ENCODE measurements around the gene EYA2.

The EYA2 gene

DNA sequence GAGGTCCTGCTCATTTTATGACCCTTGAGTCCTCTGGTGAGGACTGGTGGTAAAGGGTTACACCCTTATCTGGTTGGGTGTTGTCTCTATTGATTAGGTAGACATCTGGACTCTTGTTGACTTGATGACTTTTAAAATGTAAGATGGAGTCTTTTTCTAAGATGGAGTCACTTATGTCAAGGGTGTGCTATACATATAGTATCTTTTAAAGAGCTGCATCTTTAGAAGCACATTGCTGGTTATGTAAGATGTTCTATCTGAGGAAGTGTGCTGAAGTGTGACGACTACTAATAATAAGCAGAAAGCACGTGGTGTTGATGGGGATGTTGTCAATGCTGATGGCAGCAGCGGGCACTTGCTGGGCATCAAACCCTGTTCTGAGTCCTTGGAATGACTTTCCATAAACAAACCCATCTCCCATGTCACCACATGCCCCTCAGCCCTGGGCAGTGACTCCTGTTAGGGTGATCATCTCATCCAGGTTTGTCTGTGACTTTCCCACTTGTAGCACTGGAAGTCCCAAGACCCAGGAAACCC is 229.6 kb downstream of the EYA2 start:
- Histone ChIP-seq H3K9me3 (ENCODE audit: low read depth, low read length) (no peaks in the 10 kb centered on the region), H3K36me3 (ENCODE audit: insufficient read depth, low read length) (no peaks in the 10 kb centered on the region), H3K27ac (no peak overlapping the region), H3K9ac (ENCODE audit: insufficient read length) (no peak overlapping the region), H3K4me3 (no peak overlapping the region)
- TF ChIP-seq FOXP2 (optimal IDR thresholded peaks at IDR 0.05; ENCODE audit: control extremely low read depth, extremely low read length, insufficient read depth) (no peak), EZH2 (IDR thresholded peaks at IDR 0.05) (no peak), POLR2AphosphoS5 (IDR thresholded peaks at IDR 0.05; ENCODE audit: borderline replicate concordance, low read depth, low read length) (no peak)
- DNase-seq (ENCODE audit: low read depth, low spot score), result no peak

DNA sequence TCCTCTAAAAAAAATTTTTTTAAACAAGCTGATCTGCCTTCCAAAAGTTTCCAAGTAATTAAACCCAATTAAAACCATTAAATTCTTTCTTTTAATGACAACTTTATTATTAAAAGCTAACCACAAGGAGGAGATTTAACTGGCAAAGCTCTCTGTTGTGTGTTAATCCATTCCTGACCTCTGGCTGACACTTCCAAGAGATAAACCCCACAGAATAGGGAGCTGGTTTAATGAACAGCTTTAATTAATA is 230.8 kb downstream of the EYA2 start:
- Histone ChIP-seq H3K36me3 (ENCODE audit: insufficient read depth, low read length) (no peaks in the 10 kb centered on the region), H3K27ac (no peak overlapping the region), H3K4me3 (no peak overlapping the region), H3K9ac (ENCODE audit: insufficient read length) (no peak overlapping the region), H3K9me3 (ENCODE audit: low read depth, low read length) (no peaks in the 10 kb centered on the region)
- TF ChIP-seq POLR2AphosphoS5 (IDR thresholded peaks at IDR 0.05; ENCODE audit: borderline replicate concordance, low read depth, low read length) (no peak), FOXP2 (optimal IDR thresholded peaks at IDR 0.05; ENCODE audit: control extremely low read depth, extremely low read length, insufficient read depth) (no peak), EZH2 (IDR thresholded peaks at IDR 0.05) (no peak)
- DNase-seq (ENCODE audit: low read depth, low spot score), result no peak

DNA sequence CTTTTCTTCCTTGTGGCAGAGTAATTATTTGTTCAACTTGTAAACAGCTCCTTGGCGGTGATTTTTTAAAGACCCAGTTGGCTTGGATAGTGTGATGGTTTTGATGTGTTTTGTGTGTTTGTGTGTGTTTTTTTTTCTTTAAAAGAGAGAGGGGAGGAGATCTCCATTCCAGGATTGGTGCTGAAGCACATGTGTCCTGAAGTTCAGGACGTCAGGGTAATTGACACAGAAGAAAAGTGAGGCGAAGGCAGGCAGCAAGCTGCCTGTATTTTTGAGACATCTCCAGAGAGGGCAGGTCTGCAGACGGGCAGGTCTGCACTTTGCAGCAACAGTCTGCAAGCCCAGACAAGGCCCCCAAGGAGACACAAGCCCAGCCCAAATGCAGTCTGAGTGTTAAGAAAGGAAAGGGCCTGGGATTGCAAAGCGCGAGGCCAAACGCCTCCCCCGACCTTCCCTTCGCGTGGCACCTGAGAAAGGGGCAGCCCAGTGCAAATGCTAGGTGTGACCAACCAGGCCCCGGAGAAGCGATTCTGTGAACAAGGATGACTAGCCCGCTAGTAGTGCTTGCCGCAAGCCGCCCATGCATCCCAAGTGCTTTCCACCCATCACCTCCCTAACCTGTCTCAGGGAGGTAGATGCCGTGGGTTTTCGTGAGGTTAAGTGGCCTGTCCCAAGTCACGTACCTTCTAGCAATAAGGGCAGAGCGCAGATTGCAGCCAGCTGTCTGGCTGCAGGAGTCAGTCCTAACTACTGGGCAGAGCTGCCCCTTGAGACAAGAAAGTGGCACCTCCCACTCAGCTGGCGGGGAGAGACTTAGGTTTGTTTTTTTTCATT is 231.3 kb downstream of the EYA2 start:
- TF ChIP-seq EZH2 (IDR thresholded peaks at IDR 0.05) (no peak), FOXP2 (optimal IDR thresholded peaks at IDR 0.05; ENCODE audit: control extremely low read depth, extremely low read length, insufficient read depth) (no peak), POLR2AphosphoS5 (IDR thresholded peaks at IDR 0.05; ENCODE audit: borderline replicate concordance, low read depth, low read length) (no peak)
- H3K36me3 ChIP-seq (ENCODE audit: insufficient read depth, low read length), result no peaks in the 10 kb centered on the region
- no peak overlapping the region for H3K4me3 ChIP-seq
- H3K27ac ChIP-seq, result no peak overlapping the region
- DNase-seq (ENCODE audit: low read depth, low spot score), result no peak
- no peaks in the 10 kb centered on the region for H3K9me3 ChIP-seq (ENCODE audit: low read depth, low read length)
- no peak overlapping the region for H3K9ac ChIP-seq (ENCODE audit: insufficient read length)

DNA sequence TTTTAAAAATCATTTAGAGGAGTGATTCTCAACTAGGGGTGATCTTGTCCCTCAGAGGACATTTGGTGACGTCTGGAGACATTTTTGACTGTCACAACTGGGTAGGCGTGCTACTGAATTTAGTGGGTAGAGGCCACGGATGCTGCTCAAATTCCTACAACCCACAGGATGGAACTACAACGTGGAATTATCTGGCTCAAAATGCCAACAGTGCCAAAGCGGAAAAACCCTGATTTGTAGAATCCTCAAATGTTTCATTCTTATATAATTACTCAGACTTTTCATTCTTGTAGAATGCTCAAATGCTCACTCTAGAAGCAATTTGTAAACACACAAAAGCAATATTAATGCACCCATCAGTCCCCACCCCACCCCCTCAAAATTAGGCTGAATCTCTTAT is 232.1 kb downstream of the EYA2 start:
- Histone ChIP-seq H3K9me3 (ENCODE audit: low read depth, low read length) (no peaks in the 10 kb centered on the region), H3K36me3 (ENCODE audit: insufficient read depth, low read length) (no peaks in the 10 kb centered on the region), H3K27ac (no peak overlapping the region), H3K9ac (ENCODE audit: insufficient read length) (no peak overlapping the region), H3K4me3 (no peak overlapping the region)
- TF ChIP-seq FOXP2 (optimal IDR thresholded peaks at IDR 0.05; ENCODE audit: control extremely low read depth, extremely low read length, insufficient read depth), result no peak
- TF ChIP-seq POLR2AphosphoS5 (IDR thresholded peaks at IDR 0.05; ENCODE audit: borderline replicate concordance, low read depth, low read length), result no peak
- no peak for TF ChIP-seq EZH2 (IDR thresholded peaks at IDR 0.05)
- no peak for DNase-seq (ENCODE audit: low read depth, low spot score)

DNA sequence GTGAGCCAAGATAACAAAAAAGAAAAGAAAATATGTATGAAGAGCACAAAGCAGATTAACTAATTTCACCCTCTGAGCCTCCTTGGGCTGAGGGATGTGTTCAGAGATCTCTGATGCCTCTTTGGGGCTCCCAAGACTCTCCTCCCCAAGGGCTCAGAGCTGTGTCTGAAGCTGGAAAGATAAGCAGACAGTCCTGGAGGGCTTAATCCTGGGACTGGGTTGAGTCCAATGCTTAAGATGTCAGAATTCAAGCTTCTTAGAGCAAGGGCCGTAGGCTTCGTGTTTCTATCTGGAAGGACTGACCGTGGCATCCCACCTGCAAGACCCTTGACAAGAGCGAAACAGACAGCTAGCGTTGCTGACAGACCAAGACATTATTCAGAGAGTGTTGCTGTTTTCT is 232.9 kb downstream of the EYA2 start:
- no peak overlapping the region for H3K4me3 ChIP-seq
- no peak overlapping the region for H3K9ac ChIP-seq (ENCODE audit: insufficient read length)
- no peak for DNase-seq (ENCODE audit: low read depth, low spot score)
- TF ChIP-seq EZH2 (IDR thresholded peaks at IDR 0.05), result no peak
- TF ChIP-seq POLR2AphosphoS5 (IDR thresholded peaks at IDR 0.05; ENCODE audit: borderline replicate concordance, low read depth, low read length), result no peak
- no peak for TF ChIP-seq FOXP2 (optimal IDR thresholded peaks at IDR 0.05; ENCODE audit: control extremely low read depth, extremely low read length, insufficient read depth)
- no peaks in the 10 kb centered on the region for H3K9me3 ChIP-seq (ENCODE audit: low read depth, low read length)
- H3K36me3 ChIP-seq (ENCODE audit: insufficient read depth, low read length), result no peaks in the 10 kb centered on the region
- H3K27ac ChIP-seq, result no peak overlapping the region

DNA sequence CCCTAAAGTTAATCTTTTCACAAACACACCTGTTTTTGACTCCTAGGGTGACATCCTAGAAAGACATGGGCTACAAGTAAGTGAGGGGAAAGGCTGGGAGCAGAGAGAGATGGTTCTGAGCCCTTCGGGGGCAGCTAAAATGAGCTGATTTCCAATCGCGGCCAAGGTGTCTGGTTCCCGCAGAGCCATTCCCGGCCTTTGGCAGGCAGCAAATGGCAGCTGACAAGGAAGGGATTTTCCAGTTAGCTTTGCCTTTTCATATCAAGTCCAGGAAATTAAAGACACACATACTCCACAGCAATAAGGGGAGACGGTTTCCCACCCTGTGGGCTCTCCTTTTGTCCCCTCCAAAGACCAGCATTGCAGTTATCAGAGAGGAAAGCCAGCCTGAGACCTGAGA is 233.4 kb downstream of the EYA2 start:
- Histone ChIP-seq H3K9ac (ENCODE audit: insufficient read length) (no peak overlapping the region), H3K27ac (no peak overlapping the region), H3K9me3 (ENCODE audit: low read depth, low read length) (no peaks in the 10 kb centered on the region), H3K4me3 (no peak overlapping the region), H3K36me3 (ENCODE audit: insufficient read depth, low read length) (no peaks in the 10 kb centered on the region)
- no peak for DNase-seq (ENCODE audit: low read depth, low spot score)
- TF ChIP-seq FOXP2 (optimal IDR thresholded peaks at IDR 0.05; ENCODE audit: control extremely low read depth, extremely low read length, insufficient read depth) (no peak), POLR2AphosphoS5 (IDR thresholded peaks at IDR 0.05; ENCODE audit: borderline replicate concordance, low read depth, low read length) (no peak), EZH2 (IDR thresholded peaks at IDR 0.05) (no peak)

DNA sequence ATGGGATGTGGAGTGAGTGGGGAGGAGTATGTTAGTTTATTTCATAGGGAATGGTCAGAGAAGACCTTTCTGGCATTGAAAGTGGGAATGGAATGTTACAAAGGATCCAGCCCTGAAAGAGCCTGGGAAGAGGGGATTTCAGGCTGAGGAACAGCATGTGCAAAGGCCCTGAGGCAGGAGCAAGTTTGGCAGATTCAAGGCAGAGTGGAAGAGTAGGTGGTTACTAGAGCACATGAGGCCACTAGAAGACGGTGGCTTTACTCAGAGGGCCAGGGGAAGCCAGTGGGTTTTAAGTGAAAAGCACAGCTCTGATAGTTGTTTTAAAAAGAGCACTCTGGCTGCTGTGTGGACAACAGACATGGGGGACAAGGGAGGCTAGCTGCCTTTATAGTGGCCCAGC is 234.7 kb downstream of the EYA2 start:
- H3K4me3 ChIP-seq, result no peak overlapping the region
- no peak for DNase-seq (ENCODE audit: low read depth, low spot score)
- H3K9ac ChIP-seq (ENCODE audit: insufficient read length), result no peak overlapping the region
- H3K36me3 ChIP-seq (ENCODE audit: insufficient read depth, low read length), result no peaks in the 10 kb centered on the region
- H3K9me3 ChIP-seq (ENCODE audit: low read depth, low read length), result no peaks in the 10 kb centered on the region
- H3K27ac ChIP-seq, result no peak overlapping the region
- no peak for TF ChIP-seq FOXP2 (optimal IDR thresholded peaks at IDR 0.05; ENCODE audit: control extremely low read depth, extremely low read length, insufficient read depth)
- TF ChIP-seq POLR2AphosphoS5 (IDR thresholded peaks at IDR 0.05; ENCODE audit: borderline replicate concordance, low read depth, low read length), result no peak
- no peak for TF ChIP-seq EZH2 (IDR thresholded peaks at IDR 0.05)

DNA sequence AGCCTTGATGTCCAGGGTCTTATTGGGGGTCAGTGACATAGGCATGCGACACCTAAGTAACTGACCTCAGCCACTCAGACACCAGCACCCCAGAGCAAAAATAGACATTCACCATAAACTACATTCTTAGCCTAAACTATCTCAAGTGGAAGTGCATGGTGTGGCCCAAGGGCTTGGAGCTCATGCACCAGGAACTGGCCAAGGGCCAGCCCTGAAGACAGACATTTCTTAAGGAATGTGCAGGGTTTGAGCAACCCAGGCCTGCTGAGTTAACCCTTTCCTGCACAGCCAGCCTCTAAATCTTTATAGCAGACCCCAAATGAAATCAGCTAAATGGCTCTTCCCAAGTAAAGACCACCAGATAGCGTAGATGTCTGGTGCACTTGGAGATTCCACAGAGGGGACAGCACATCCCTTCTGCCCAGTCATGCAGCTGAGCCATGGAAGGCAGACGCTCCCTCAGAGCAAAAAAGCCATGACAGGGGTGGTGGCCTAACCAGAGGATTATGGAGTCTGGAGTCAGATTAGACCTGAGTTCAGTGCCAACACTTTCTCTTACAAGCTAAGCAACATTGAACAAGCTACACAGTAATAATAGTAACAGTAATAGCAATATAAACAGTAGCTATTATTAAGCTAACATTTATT is 239.3 kb downstream of the EYA2 start:
- H3K36me3 ChIP-seq (ENCODE audit: insufficient read depth, low read length), result no peaks in the 10 kb centered on the region
- no peak overlapping the region for H3K4me3 ChIP-seq
- TF ChIP-seq EZH2 (IDR thresholded peaks at IDR 0.05), result no peak
- no peak for TF ChIP-seq POLR2AphosphoS5 (IDR thresholded peaks at IDR 0.05; ENCODE audit: borderline replicate concordance, low read depth, low read length)
- TF ChIP-seq FOXP2 (optimal IDR thresholded peaks at IDR 0.05; ENCODE audit: control extremely low read depth, extremely low read length, insufficient read depth), result no peak
- H3K9me3 ChIP-seq (ENCODE audit: low read depth, low read length), result no peaks in the 10 kb centered on the region
- H3K27ac ChIP-seq, result no peak overlapping the region
- no peak for DNase-seq (ENCODE audit: low read depth, low spot score)
- no peak overlapping the region for H3K9ac ChIP-seq (ENCODE audit: insufficient read length)

Measured in SK-N-MC (cell line).